SU-DHL-6 (cell line): ENCODE measurements around the gene ZBTB21.

Experiments used
- H2AFZ ChIP-seq: fragments of 200-600 bp; sonication (generic); 2 replicates; pipeline ENCODE4 v1.6.1; 2014; ENCODE audit warnings: low read depth, mild to moderate bottlenecking, moderate library complexity, mixed read lengths, antibody characterized with exemption, low read length; ENCODE audit not compliant: severe bottlenecking
- H3F3A ChIP-seq: fragments of 200-600 bp; shearing (Covaris generic); 2 replicates; pipeline ENCODE4 v1.6.0; 2016; ENCODE audit warnings: antibody characterized with exemption, mild to moderate bottlenecking; ENCODE audit not compliant: insufficient read depth
- H3K27ac ChIP-seq: fragments of 200-600 bp; sonication (generic); 2 replicates; pipeline ENCODE4 v1.5.1; 2016; ENCODE audit warnings: low read depth, mild to moderate bottlenecking, low read length, moderate library complexity, mixed read lengths
- H3K27me3 ChIP-seq: fragments of 200-600 bp; sonication (generic), shearing (Covaris generic); 2 replicates; pipeline ENCODE4 v1.6.0; 2014; ENCODE audit warnings: mild to moderate bottlenecking, low read length
- H3K36me3 ChIP-seq: fragments of 200-600 bp; sonication (generic); 2 replicates; pipeline ENCODE4 v1.6.1; 2014; ENCODE audit warnings: mild to moderate bottlenecking, low read length, mixed read lengths
- H3K4me2 ChIP-seq: fragments of 300-600, 200-600 bp; shearing (Covaris generic), sonication (generic); 2 replicates; pipeline ENCODE4 v1.6.0; 2014; ENCODE audit warnings: low read length, low read depth, mild to moderate bottlenecking; ENCODE audit not compliant: poor library complexity, severe bottlenecking
- H3K4me3 ChIP-seq: fragments of 200-600 bp; sonication (generic); 2 replicates; pipeline ENCODE4 v1.5.1; 2014; ENCODE audit warnings: antibody characterized with exemption, low read length, mild to moderate bottlenecking, mixed read lengths; ENCODE audit not compliant: insufficient read depth, poor library complexity, severe bottlenecking
- H3K79me2 ChIP-seq: fragments of 200-600 bp; sonication (generic); 2 replicates; pipeline ENCODE4 v1.6.1; 2014; ENCODE audit warnings: mild to moderate bottlenecking, low read length, moderate library complexity; ENCODE audit not compliant: insufficient read depth
- H3K9ac ChIP-seq: fragments of 200-600 bp; sonication (generic); 2 replicates; pipeline ENCODE4 v1.7.0; 2014; ENCODE audit warnings: mild to moderate bottlenecking, low read length
- H3K9me2 ChIP-seq: fragments of 200-600 bp; sonication (generic); replicated peaks from 2 replicates; pipeline ENCODE4 v1.6.1; 2014; ENCODE audit warnings: low read length; ENCODE audit not compliant: insufficient read depth
- H3K9me3 ChIP-seq: fragments of 200-600 bp; sonication (generic); 2 replicates; pipeline ENCODE4 v1.6.1; 2014; ENCODE audit warnings: low read length, mixed read lengths; ENCODE audit not compliant: insufficient read depth
- H4K20me1 ChIP-seq: fragments of 200-600 bp; sonication (generic); 2 replicates; pipeline ENCODE4 v1.6.1; 2014; ENCODE audit warnings: low read depth, mild to moderate bottlenecking, antibody characterized with exemption, low read length, moderate library complexity, mixed read lengths
- CTCF ChIP-seq: fragments of 200-600 bp; sonication (generic); IDR thresholded peaks from one replicate; pipeline ENCODE4 v1.5.1; 2017; ENCODE audit warnings: antibody characterized with exemption, mild to moderate bottlenecking, low read length, moderate library complexity; ENCODE audit not compliant: insufficient read depth, poor library complexity, severe bottlenecking
- EZH2phosphoT487 ChIP-seq: fragments of 200-600 bp; sonication (generic), shearing (Covaris generic); conservative IDR thresholded peaks from 2 replicates; pipeline ENCODE4 v1.6.1; 2018; ENCODE audit warnings: mild to moderate bottlenecking, antibody characterized with exemption, low read length, moderate library complexity, mixed read lengths

The ZBTB21 gene

GRCh38 chr21:41941941-41942340 lies 68.2 kb downstream of the ZBTB21 start:
- TF ChIP-seq EZH2phosphoT487 = no peak
- TF ChIP-seq CTCF = no peak
- no peaks in the 10 kb centered on the region for H3K36me3 ChIP-seq
- H3K9me2 ChIP-seq = no peaks in the 10 kb centered on the region
- H3K4me3 ChIP-seq = no peak overlapping the region
- no peaks in the 10 kb centered on the region for H3K79me2 ChIP-seq
- H3K4me2 ChIP-seq = no peak overlapping the region
- no peak overlapping the region for H3K27ac ChIP-seq
- no peak overlapping the region for H2AFZ ChIP-seq
- no peaks in the 10 kb centered on the region for H3F3A ChIP-seq
- H3K9me3 ChIP-seq = no peaks in the 10 kb centered on the region
- H3K9ac ChIP-seq = no peak overlapping the region
- no peaks in the 10 kb centered on the region for H4K20me1 ChIP-seq
- no peaks in the 10 kb centered on the region for H3K27me3 ChIP-seq

DNA sequence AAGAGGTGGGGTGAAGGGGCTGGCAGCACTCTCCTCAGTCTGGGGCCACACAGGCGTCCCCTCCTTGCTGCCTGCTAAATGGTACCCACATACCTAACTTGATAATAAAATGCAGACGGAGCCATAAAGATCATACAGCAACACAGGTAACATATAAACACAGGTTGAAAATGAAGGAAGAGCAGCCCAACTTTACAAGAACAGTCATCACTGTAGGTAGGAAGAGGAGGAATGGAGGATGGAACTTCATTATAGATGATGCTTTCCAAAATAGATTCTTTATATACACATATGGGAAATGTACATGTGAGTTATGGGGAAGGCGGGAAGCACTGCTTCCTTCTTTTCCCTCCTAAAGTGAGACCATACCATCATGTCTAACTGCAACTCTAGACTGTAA lies 69.7 kb downstream of the ZBTB21 start:
- no peak overlapping the region for H3K27ac ChIP-seq
- no peaks in the 10 kb centered on the region for H4K20me1 ChIP-seq
- no peak overlapping the region for H2AFZ ChIP-seq
- no peak overlapping the region for H3K4me2 ChIP-seq
- no peak for TF ChIP-seq CTCF
- no peak for TF ChIP-seq EZH2phosphoT487
- H3F3A ChIP-seq = no peaks in the 10 kb centered on the region
- no peaks in the 10 kb centered on the region for H3K36me3 ChIP-seq
- no peak overlapping the region for H3K9ac ChIP-seq
- H3K79me2 ChIP-seq = no peaks in the 10 kb centered on the region
- H3K9me2 ChIP-seq = no peaks in the 10 kb centered on the region
- no peaks in the 10 kb centered on the region for H3K27me3 ChIP-seq
- no peaks in the 10 kb centered on the region for H3K9me3 ChIP-seq
- H3K4me3 ChIP-seq = no peak overlapping the region

GRCh38 chr21:41939391-41939790 lies 70.8 kb downstream of the ZBTB21 start:
- Histone ChIP-seq H3F3A (no peaks in the 10 kb centered on the region), H3K4me3 (no peak overlapping the region), H3K9ac (no peak overlapping the region), H3K4me2 (no peak overlapping the region), H3K9me2 (no peaks in the 10 kb centered on the region), H3K9me3 (no peaks in the 10 kb centered on the region), H3K27me3 (no peaks in the 10 kb centered on the region), H3K27ac (no peak overlapping the region), H4K20me1 (no peaks in the 10 kb centered on the region), H3K79me2 (no peaks in the 10 kb centered on the region), H2AFZ (no peak overlapping the region), H3K36me3 (no peaks in the 10 kb centered on the region)
- no peak for TF ChIP-seq CTCF
- no peak for TF ChIP-seq EZH2phosphoT487
